NCI-H1417 treated with DMSO at 0.1 percent for 48 hours (cell line): ENCODE measurements around the gene RUNX1.

ENCODE experiments used
- DNase-seq: peaks from one replicate; lab custom pipeline; 2025; lab: John Stamatoyannopoulos, UW

Gene RUNX1

GRCh38 chr21:34897828-34898227 lies 151.3 kb downstream of the RUNX1 start:
- DNase-seq, result no peak

GRCh38 chr21:34894401-34894800 lies 154.7 kb downstream of the RUNX1 start:
- no peak for DNase-seq

- no peak for DNase-seq
Measured at GRCh38 chr21:34892209-34892608, 156.9 kb downstream of the RUNX1 start.

GRCh38 chr21:34891613-34891943 lies 157.5 kb downstream of the RUNX1 start:
- DNase-seq, result no peak

GRCh38 chr21:34890724-34891612 lies 158.1 kb downstream of the RUNX1 start:
- no peak for DNase-seq

GRCh38 chr21:34890470-34890723 lies 158.7 kb downstream of the RUNX1 start:
- no peak for DNase-seq

GRCh38 chr21:34889676-34890469 lies 159.2 kb downstream of the RUNX1 start:
- no peak for DNase-seq

- DNase-seq, result no peak
Measured at GRCh38 chr21:34889320-34889675, 159.8 kb downstream of the RUNX1 start.

- DNase-seq, result peak; percentile 44
Measured at GRCh38 chr21:34888569-34889319, 160.4 kb downstream of the RUNX1 start.

- DNase-seq, result no peak
Measured at GRCh38 chr21:34887725-34888568, 161.2 kb downstream of the RUNX1 start.

- DNase-seq, result no peak
Measured at GRCh38 chr21:34887105-34887442, 162.0 kb downstream of the RUNX1 start.

GRCh38 chr21:34886240-34887104 lies 162.6 kb downstream of the RUNX1 start:
- DNase-seq, result no peak

- no peak for DNase-seq
Measured at GRCh38 chr21:34885626-34886239, 163.4 kb downstream of the RUNX1 start.

- DNase-seq, result no peak
Measured at GRCh38 chr21:34885125-34885524, 164.0 kb downstream of the RUNX1 start.

- DNase-seq, result no peak
Measured at GRCh38 chr21:34884346-34884929, 164.7 kb downstream of the RUNX1 start.

GRCh38 chr21:34883491-34884271 lies 165.4 kb downstream of the RUNX1 start:
- no peak for DNase-seq

GRCh38 chr21:34882719-34883131 lies 166.4 kb downstream of the RUNX1 start:
- DNase-seq, result no peak

- no peak for DNase-seq
Measured at GRCh38 chr21:34881839-34882371, 167.2 kb downstream of the RUNX1 start.

GRCh38 chr21:34881421-34881820 lies 167.7 kb downstream of the RUNX1 start:
- DNase-seq, result no peak
